Neural progenitor cell (in vitro differentiated cells): ENCODE results near the gene VSIG8.

Source experiments
- CTCF ChIP-seq: fragments of 200-600 bp; sonication (generic); IDR thresholded peaks from 2 replicates; pipeline ENCODE4 v1.5.1; 2017; ENCODE audit warnings: antibody characterized with exemption, mild to moderate bottlenecking
- EZH2 ChIP-seq: fragments of 200-600 bp; sonication (generic); IDR thresholded peaks from 2 replicates; pipeline ENCODE4 v1.6.1; 2017; ENCODE audit warnings: antibody characterized with exemption, mild to moderate bottlenecking, moderate library complexity
- EZH2phosphoT487 ChIP-seq: fragments of 200-600 bp; sonication (generic); IDR thresholded peaks from 2 replicates; pipeline ENCODE4 v1.6.1; 2017; ENCODE audit warnings: antibody characterized with exemption

GRCh38 chr1:159869607-159870006 is 7.2 kb upstream of the VSIG8 start:
- TF ChIP-seq CTCF (no peak), EZH2phosphoT487 (no peak), EZH2 (no peak)
